Measurements from ENCODE around the gene CYP27C1. TPM values are rescaled to one million over a fixed set of nuclear protein-coding genes. Genes with fewer than 3 reads are reported as not detected.
A peak's percentile ranks its signal among the peaks of the same experiment; 100 is the strongest.
"Not testable (repeated sequence)": the region's sequence is repeated elsewhere in the genome, so short reads cannot be mapped to it uniquely, and the experiment has no call there.

The CYP27C1 gene
- total and polyA plus RNA-seq, 2 of the 13 experiments (the other 11 are each of a cell fraction or from before 2014, with no cell fraction given), result not detected

- TF ChIP-seq IKZF1 (IDR thresholded peaks at IDR 0.05), result no peak
These were observed 4.0 kb downstream of the CYP27C1 start (continued) for GRCh38 chr2:127216095-127216494.

GRCh38 chr2:127214201-127214600 is 5.9 kb downstream of the CYP27C1 start:
- FAIRE-seq; H3K27ac ChIP-seq (ENCODE audit: extremely low read length, insufficient read depth, low read length); ATAC-seq; H4K20me1 ChIP-seq (ENCODE audit: insufficient read depth, low read length); POLR2A ChIA-PET; H3K79me2 ChIP-seq (ENCODE audit: insufficient read depth, low read length); BruUV-seq (replicated peaks); H3K4me2 ChIP-seq (ENCODE audit: low read depth, low read length); CTCF ChIA-PET (ENCODE audit: low intra/inter-chr PET ratio, low total read pairs); H3K4me1 ChIP-seq (ENCODE audit: insufficient read depth, low read length); intact Hi-C loops (cut with micrococcal nuclease; ENCODE audit: unreplicated experiment); H3K9me3 ChIP-seq (ENCODE audit: low read length); H3K9ac ChIP-seq (ENCODE audit: insufficient read depth, low read depth, low read length); H3K36me3 ChIP-seq (replicated peaks in 1 of 2; ENCODE audit: control insufficient read depth in 1 of 2, insufficient read depth in 2 of 2, low read length in 2 of 2); H2AFZ ChIP-seq (ENCODE audit: low read length); DNase-seq (ENCODE audit: low spot score); in situ Hi-C loops (cut with HindIII; ENCODE audit: extremely low pct_ligation_motif_present, low pct_unique_long_range_greater_than_20kb); H3K4me3 ChIP-seq (replicated peaks in 1 of 3; ENCODE audit: insufficient read depth in 1 of 3, low read depth in 2 of 3, low read length in 3 of 3): not testable (repeated sequence)
- 61% methylated on average over 2 of the region's 2 CpGs for WGBS (ENCODE audit: low lambda C conversion rate)
- H3K27me3 ChIP-seq (ENCODE audit: control insufficient read depth in 1 of 2, insufficient read depth in 2 of 2, low read length in 2 of 2), result peaks cover 7 to 41% of the 10 kb centered on the region in 2 experiments

GRCh38 chr2:127208313-127208712 is 11.8 kb downstream of the CYP27C1 start:
- Histone ChIP-seq H3K4me1 (ENCODE audit: insufficient read depth, low read length) (no peaks in the 10 kb centered on the region), H3K27me3 (ENCODE audit: control insufficient read depth in 1 of 2, insufficient read depth in 2 of 2, low read length in 2 of 2) (peaks cover 2 to 7% of the 10 kb centered on the region in 2 experiments; a peak in 2 of 5 replicates), H3K79me2 (ENCODE audit: insufficient read depth, low read length) (no peaks in the 10 kb centered on the region), H4K20me1 (ENCODE audit: insufficient read depth, low read length) (no peaks in the 10 kb centered on the region), H3K4me3 (replicated peaks in 1 of 3; ENCODE audit: insufficient read depth in 1 of 3, low read depth in 2 of 3, low read length in 3 of 3) (no peak overlapping the region), H2AFZ (ENCODE audit: low read length) (no peak overlapping the region), H3K9ac (ENCODE audit: insufficient read depth, low read depth, low read length) (no peak overlapping the region), H3K36me3 (replicated peaks in 1 of 2; ENCODE audit: control insufficient read depth in 1 of 2, insufficient read depth in 2 of 2, low read length in 2 of 2) (no peaks in the 10 kb centered on the region), H3K4me2 (ENCODE audit: low read depth, low read length) (no peak overlapping the region), H3K9me3 (ENCODE audit: low read length) (no peaks in the 10 kb centered on the region), H3K27ac (ENCODE audit: extremely low read length, insufficient read depth, low read length) (no peak overlapping the region)
- ChIA-PET CTCF (ENCODE audit: low intra/inter-chr PET ratio, low total read pairs) (no interaction called here), POLR2A (interaction anchor here (0.5 kb wide), 1 partner anchor 246 kb away, joined by 3 read pairs; no protein-coding TSS in a partner anchor)
- TF ChIP-seq UBTF (CRISPR knock-in tag; IDR thresholded peaks at IDR 0.05) (no peak), ZNF597 (CRISPR knock-in tag; IDR thresholded peaks at IDR 0.05) (no peak), ZNF281 (CRISPR knock-in tag; IDR thresholded peaks at IDR 0.05; ENCODE audit: borderline replicate concordance) (peak; percentile 56; the same call in 1 of the 2 replicates), ZFP62 (CRISPR knock-in tag; IDR thresholded peaks at IDR 0.05) (no peak), MED1 (CRISPR knock-in tag; IDR thresholded peaks at IDR 0.05) (no peak), SUZ12 (IDR thresholded peaks at IDR 0.05; ENCODE audit: low read depth, low read length) (no peak), ZNF567 (CRISPR knock-in tag; IDR thresholded peaks at IDR 0.05; ENCODE audit: borderline replicate concordance) (no peak), HMG20B (CRISPR knock-in tag; conservative IDR thresholded peaks at IDR 0.05) (no peak)
- intact Hi-C loops (cut with micrococcal nuclease; ENCODE audit: unreplicated experiment) (no loop called here), in situ Hi-C loops (cut with HindIII; ENCODE audit: extremely low pct_ligation_motif_present, low pct_unique_long_range_greater_than_20kb) (no loop called here)
- DNase-seq (ENCODE audit: low spot score) (no peak), ATAC-seq (peak; percentile 28; the same call in 1 of the 3 replicates), FAIRE-seq (no peak)
- 20% methylated on average over 4 of the region's 4 CpGs for WGBS (ENCODE audit: low lambda C conversion rate)
- no TSS peak for BruUV-seq (replicated peaks)

Data from HepG2 (cell line).